ENCODE data around the gene WDR38.

Gene WDR38

DNA sequence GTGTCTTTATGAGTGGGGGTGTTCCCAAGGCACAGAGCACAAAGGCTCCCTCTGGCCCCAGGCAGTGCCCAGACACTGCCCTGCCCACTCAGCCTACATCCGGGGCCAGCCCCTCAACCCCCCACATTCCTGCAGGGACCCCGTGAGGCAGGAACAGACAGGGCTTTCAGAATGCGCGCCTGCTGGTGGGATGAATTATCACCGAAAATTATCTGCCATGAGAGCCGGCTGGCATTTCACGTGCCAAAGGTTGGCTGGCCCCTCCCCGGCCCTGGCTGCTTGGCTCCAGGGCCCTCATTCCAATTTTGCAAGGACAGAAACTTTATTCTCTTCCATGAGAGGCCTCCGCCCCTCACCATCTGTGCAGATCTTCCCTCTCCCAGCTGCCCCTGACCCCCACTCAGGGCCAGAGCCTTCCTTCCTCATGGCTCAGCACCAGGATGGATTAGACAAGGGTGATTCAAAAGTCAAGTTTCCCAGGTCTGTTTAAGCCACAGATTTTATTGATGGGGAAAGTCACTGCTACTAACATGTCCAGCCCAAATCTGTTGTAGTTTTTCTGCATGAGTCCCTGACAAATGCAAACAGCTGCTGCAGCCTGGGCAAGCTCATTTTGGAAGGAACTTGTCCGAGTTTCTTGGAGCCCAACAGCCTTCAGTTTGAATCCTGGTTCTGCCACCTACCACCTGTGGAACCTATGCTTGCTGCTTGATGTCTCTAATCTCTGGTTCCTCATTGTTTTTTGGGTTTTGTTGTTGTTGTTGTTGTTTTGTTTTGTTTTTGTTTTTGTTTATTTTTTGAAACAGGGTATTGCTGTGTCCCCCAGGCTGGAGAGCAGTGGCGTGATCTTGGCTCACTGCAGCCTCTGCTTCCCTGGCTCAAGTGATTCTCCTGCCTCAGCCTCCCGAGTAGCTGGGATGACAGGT lies 32.3 kb upstream of the WDR38 start:
- no peaks in the 10 kb centered on the region for H3K27me3 ChIP-seq (ENCODE audit: insufficient read depth, insufficient read length)
- peaks cover 13% of the 10 kb centered on the region for H3K4me1 ChIP-seq (ENCODE audit: insufficient read depth, insufficient read length)
- no peak overlapping the region for H3K4me3 ChIP-seq (ENCODE audit: insufficient read length, low read depth)
- no peaks in the 10 kb centered on the region for H3K36me3 ChIP-seq (ENCODE audit: insufficient read depth, insufficient read length, low read length)
- H3K9ac ChIP-seq (ENCODE audit: insufficient read length, low read depth): no peak overlapping the region
- H3K9me3 ChIP-seq (ENCODE audit: insufficient read depth, low read length): no peaks in the 10 kb centered on the region
- DNase-seq (ENCODE audit: low read depth, low spot score): no peak
- TF ChIP-seq ZNF274 (IDR thresholded peaks at IDR 0.05; ENCODE audit: low read depth, low read length) (no peak), YY1 (IDR thresholded peaks at IDR 0.05; ENCODE audit: insufficient read depth, insufficient read length) (no peak), SUZ12 (IDR thresholded peaks at IDR 0.05; ENCODE audit: extremely low read depth, insufficient read depth, insufficient read length) (no peak)

DNA sequence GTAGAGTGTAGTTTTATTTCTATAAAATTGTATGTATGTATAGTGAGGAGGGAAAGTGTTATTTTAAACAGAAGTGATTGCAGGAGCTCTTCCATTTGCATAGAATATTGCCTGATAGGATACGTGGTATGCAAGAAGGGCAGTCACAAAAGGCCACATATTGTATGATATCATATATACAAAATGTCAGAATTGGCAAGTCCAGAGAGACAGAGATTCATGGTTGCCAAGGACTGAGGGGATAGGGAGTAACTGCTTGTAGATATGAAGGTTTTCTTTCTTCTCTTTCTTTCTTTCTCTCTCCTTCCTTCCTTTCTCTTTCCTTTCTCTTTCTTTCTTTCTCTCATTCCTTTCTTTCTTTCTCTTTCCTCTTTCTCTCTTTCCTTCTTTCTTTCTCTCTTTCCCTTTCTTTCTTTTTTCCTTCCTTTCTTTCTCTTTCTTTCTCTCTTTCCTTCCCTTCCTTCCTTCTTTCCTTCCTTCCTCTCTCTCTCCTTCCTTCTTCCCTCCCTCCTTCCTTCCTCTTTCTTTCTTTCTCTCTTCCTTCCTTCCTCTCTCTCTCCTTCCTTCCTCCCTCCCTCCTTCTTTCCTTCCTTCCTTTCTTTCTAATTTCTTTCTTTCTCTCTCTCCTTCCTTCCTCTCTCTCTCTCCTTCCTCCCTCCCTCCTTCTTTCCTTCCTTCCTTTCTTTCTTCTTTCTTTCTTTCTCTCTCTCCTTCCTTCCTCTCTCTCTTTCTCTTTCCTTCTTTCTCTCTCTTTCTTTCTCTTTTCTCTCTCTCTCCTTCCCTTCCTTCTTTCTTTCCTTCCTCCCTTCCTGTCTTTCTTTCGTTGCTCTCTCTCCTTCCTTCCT lies 24.5 kb upstream of the WDR38 start:
- Histone ChIP-seq H3K9ac (ENCODE audit: insufficient read length, low read depth) (no peak overlapping the region), H3K9me3 (ENCODE audit: insufficient read depth, low read length) (no peaks in the 10 kb centered on the region), H3K36me3 (ENCODE audit: insufficient read depth, insufficient read length, low read length) (no peaks in the 10 kb centered on the region), H3K27me3 (ENCODE audit: insufficient read depth, insufficient read length) (no peaks in the 10 kb centered on the region), H3K4me3 (ENCODE audit: insufficient read length, low read depth) (no peak overlapping the region), H3K4me1 (ENCODE audit: insufficient read depth, insufficient read length) (peaks cover 3% of the 10 kb centered on the region)
- no peak for DNase-seq (ENCODE audit: low read depth, low spot score)
- TF ChIP-seq ZNF274 (IDR thresholded peaks at IDR 0.05; ENCODE audit: low read depth, low read length) (no peak), SUZ12 (IDR thresholded peaks at IDR 0.05; ENCODE audit: extremely low read depth, insufficient read depth, insufficient read length) (no peak), YY1 (IDR thresholded peaks at IDR 0.05; ENCODE audit: insufficient read depth, insufficient read length) (no peak)

DNA sequence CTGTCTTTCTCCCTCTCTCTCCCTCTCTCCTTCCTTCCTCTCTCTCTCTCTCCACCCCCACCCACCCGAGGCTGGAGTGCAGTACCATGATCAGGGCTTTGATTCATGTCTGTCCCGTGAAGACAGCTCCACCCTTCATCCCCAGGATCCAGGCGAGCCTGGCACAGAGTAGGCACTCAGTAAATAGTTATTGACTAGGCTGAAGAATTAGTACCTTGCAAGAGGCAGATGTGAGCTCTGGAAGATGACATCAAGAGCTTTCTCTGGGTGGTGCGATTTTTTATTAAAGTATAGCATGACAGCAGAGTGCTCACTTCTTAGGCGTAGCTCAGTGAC lies 24.0 kb upstream of the WDR38 start:
- Histone ChIP-seq H3K4me3 (ENCODE audit: insufficient read length, low read depth) (no peak overlapping the region), H3K36me3 (ENCODE audit: insufficient read depth, insufficient read length, low read length) (no peaks in the 10 kb centered on the region), H3K9me3 (ENCODE audit: insufficient read depth, low read length) (no peaks in the 10 kb centered on the region), H3K9ac (ENCODE audit: insufficient read length, low read depth) (no peak overlapping the region), H3K27me3 (ENCODE audit: insufficient read depth, insufficient read length) (no peaks in the 10 kb centered on the region), H3K4me1 (ENCODE audit: insufficient read depth, insufficient read length) (peaks cover 3% of the 10 kb centered on the region)
- TF ChIP-seq ZNF274 (IDR thresholded peaks at IDR 0.05; ENCODE audit: low read depth, low read length) (no peak), SUZ12 (IDR thresholded peaks at IDR 0.05; ENCODE audit: extremely low read depth, insufficient read depth, insufficient read length) (no peak), YY1 (IDR thresholded peaks at IDR 0.05; ENCODE audit: insufficient read depth, insufficient read length) (no peak)
- DNase-seq (ENCODE audit: low read depth, low spot score): no peak

DNA sequence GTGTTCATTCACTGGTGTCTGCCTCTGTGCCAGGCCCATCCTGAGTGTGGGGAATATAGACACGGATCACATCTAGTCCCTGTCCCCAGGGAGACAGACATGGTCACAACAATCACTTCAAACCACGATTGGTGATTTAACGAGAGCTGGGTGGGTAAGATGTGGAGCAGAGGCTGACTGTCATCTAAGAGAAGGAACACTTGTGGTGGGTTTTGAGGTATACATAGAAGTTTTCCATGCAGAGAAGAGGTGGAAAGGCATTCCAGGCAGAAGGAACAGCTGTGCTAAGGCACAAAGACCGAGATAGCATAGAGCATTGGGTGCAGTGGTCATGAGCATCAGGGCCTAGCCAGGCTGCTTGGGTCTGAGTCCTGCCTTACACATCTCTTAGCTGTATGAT lies 22.7 kb upstream of the WDR38 start:
- H3K4me3 ChIP-seq (ENCODE audit: insufficient read length, low read depth): no peak overlapping the region
- H3K4me1 ChIP-seq (ENCODE audit: insufficient read depth, insufficient read length): peaks cover 6% of the 10 kb centered on the region
- no peaks in the 10 kb centered on the region for H3K36me3 ChIP-seq (ENCODE audit: insufficient read depth, insufficient read length, low read length)
- DNase-seq (ENCODE audit: low read depth, low spot score): no peak
- H3K9ac ChIP-seq (ENCODE audit: insufficient read length, low read depth): no peak overlapping the region
- H3K9me3 ChIP-seq (ENCODE audit: insufficient read depth, low read length): no peaks in the 10 kb centered on the region
- no peaks in the 10 kb centered on the region for H3K27me3 ChIP-seq (ENCODE audit: insufficient read depth, insufficient read length)
- no peak for TF ChIP-seq ZNF274 (IDR thresholded peaks at IDR 0.05; ENCODE audit: low read depth, low read length)
- TF ChIP-seq YY1 (IDR thresholded peaks at IDR 0.05; ENCODE audit: insufficient read depth, insufficient read length): no peak
- TF ChIP-seq SUZ12 (IDR thresholded peaks at IDR 0.05; ENCODE audit: extremely low read depth, insufficient read depth, insufficient read length): no peak

DNA sequence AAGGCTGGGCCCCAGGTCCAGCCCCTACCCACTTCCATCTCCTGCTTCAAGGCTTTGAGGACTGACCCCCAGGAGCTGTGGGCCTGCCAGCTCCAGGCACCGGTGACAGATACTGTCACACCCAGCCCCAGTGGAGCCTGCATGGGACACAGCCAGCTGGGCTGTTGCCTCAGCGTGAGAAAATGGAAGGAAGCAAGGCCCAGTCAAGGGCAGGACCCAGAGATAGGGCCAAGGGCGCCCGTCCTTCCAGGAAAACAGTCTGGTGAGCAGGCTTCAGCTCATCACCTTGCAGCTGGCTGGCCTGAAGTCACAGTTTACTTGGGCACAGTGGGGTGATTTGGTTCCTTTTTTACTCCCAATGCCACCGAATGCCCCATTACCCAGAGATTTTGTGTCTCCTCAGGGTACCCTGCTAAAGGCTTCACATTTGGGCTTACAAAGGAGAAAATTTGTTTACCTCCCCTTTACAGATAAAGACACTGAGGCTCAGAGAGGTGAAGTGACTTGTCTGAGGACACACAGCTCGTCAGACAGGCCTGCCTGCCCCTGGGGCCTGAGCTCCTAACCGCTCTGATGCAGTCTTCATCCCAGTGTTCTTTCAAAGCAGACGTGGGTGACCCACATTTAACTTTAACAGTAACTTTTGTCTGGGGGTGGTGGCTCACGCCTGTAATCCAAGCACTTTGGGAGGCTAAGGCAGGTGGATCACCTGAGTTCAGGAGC lies 21.5 kb upstream of the WDR38 start:
- Histone ChIP-seq H3K4me3 (ENCODE audit: insufficient read length, low read depth) (no peak overlapping the region), H3K36me3 (ENCODE audit: insufficient read depth, insufficient read length, low read length) (no peaks in the 10 kb centered on the region), H3K9me3 (ENCODE audit: insufficient read depth, low read length) (no peaks in the 10 kb centered on the region), H3K9ac (ENCODE audit: insufficient read length, low read depth) (peak overlapping the region; percentile 32), H3K4me1 (ENCODE audit: insufficient read depth, insufficient read length) (peaks cover 6% of the 10 kb centered on the region), H3K27me3 (ENCODE audit: insufficient read depth, insufficient read length) (no peaks in the 10 kb centered on the region)
- no peak for TF ChIP-seq SUZ12 (IDR thresholded peaks at IDR 0.05; ENCODE audit: extremely low read depth, insufficient read depth, insufficient read length)
- no peak for TF ChIP-seq YY1 (IDR thresholded peaks at IDR 0.05; ENCODE audit: insufficient read depth, insufficient read length)
- no peak for TF ChIP-seq ZNF274 (IDR thresholded peaks at IDR 0.05; ENCODE audit: low read depth, low read length)
- DNase-seq (ENCODE audit: low read depth, low spot score): no peak

DNA sequence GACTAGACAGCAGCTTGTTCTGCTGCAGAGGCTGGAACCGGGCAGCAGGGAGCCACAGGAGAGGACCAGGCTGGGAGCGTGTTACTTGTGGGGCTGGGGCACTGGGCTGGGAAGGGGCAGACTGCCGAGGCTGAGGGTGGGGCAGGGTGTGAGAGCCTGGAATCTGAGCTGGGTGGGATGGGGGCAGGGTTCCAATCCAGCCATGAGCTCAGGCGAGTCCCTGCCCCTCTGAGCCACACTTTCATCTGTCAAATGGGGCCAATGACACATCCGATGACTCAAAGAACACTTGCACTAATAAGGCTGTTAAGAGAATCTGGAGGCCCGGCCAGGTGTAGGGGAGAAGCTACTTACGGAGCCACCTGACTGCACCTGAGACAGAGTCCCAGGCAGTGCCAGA lies 18.7 kb upstream of the WDR38 start:
- H3K4me1 ChIP-seq (ENCODE audit: insufficient read depth, insufficient read length): peaks cover 6% of the 10 kb centered on the region
- H3K36me3 ChIP-seq (ENCODE audit: insufficient read depth, insufficient read length, low read length): no peaks in the 10 kb centered on the region
- no peak for DNase-seq (ENCODE audit: low read depth, low spot score)
- no peaks in the 10 kb centered on the region for H3K27me3 ChIP-seq (ENCODE audit: insufficient read depth, insufficient read length)
- no peak for TF ChIP-seq YY1 (IDR thresholded peaks at IDR 0.05; ENCODE audit: insufficient read depth, insufficient read length)
- TF ChIP-seq SUZ12 (IDR thresholded peaks at IDR 0.05; ENCODE audit: extremely low read depth, insufficient read depth, insufficient read length): no peak
- TF ChIP-seq ZNF274 (IDR thresholded peaks at IDR 0.05; ENCODE audit: low read depth, low read length): no peak
- no peak overlapping the region for H3K4me3 ChIP-seq (ENCODE audit: insufficient read length, low read depth)
- H3K9ac ChIP-seq (ENCODE audit: insufficient read length, low read depth): no peak overlapping the region
- no peaks in the 10 kb centered on the region for H3K9me3 ChIP-seq (ENCODE audit: insufficient read depth, low read length)
